Activated effector memory CD4-positive, alpha-beta T cell treated with Interleukin-2 at 50 U/mL for 16 hours (primary cell): ENCODE results near the gene SMIM10L2A.
"Not testable (repeated sequence)": the region's sequence is repeated elsewhere in the genome, so short reads cannot be mapped to it uniquely, and the experiment has no call there.

ENCODE experiments used
- DNase-seq: peaks from one replicate; pipeline ENCODE4 v3.0.0-alpha.2; 2020

SMIM10L2A gene

DNA sequence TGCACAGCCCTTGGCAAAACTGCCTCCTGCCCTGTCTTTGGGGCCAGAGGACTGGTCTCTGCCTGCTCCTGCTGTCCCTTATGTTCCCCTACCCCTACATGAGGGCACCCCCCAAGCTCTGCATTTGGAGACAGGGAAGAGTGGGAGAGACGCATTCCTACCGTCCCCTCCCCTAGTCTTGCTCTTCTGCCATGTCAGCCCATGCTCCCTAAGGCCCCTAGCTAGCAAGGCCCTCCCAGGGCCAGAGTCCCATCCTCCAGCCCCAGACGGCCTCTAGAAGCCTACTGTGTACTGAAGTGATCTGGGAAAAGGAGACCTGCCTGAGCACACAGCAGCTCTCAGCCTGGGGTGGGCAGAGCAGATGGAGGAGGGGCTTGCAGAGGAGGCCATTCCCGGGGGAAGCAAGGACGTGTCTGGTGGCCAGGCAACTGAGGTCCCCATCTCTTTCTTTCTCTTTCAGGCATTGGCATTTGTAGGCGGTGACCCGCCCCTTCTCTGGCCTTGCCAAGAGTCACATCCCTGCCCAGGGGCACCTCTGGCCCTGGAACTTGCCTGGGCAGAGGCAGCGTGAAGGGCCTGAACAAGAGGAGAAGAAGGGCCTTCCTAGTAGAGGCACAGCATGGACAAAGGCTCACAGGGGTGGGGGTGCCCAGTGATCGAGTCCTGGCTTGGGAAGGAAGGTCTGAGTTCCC, 1.6 kb downstream of the SMIM10L2A start:
- DNase-seq = not testable (repeated sequence)

DNA sequence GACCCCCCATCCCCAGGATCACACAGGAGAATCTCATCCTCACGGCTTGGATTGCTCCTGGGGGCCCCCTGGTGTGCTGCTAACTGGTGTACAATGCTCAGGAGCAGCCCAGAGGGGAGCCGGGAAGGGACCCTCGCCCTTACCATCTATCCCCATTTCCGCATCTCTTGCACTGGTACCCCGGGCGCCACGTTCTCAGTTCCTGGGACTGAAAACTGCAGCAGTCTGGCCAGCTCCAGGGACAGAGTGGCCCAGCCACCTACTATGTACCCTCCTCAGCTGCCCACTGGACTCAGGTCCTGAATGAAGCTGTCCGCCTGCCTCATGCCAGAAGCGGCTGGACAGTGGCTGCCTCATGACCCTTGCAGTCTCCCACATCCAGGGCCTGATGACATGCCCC, 2.7 kb downstream of the SMIM10L2A start:
- no peak for DNase-seq

- no peak for DNase-seq
Observed at GRCh38 chrX:135425026-135425965, 3.6 kb downstream of the SMIM10L2A start.

DNA sequence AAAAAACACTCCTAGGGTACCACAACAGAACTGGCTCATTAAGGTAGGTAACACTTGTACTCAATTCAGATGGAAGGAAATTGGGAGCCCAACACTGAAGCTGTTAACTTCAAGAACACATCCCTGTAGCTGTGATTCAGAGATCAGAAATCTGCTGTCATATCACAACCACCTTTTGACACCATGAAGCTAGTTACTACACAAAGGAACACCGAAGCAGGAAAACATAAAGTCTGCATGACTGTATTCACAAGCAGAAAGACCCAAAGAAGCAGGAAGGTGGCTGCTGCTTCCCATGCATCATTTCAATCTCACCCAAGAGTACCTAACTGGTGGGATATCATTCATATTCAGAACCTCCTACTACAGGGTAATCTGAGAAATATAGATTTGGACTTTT, 7.7 kb downstream of the SMIM10L2A start:
- no peak for DNase-seq

DNA sequence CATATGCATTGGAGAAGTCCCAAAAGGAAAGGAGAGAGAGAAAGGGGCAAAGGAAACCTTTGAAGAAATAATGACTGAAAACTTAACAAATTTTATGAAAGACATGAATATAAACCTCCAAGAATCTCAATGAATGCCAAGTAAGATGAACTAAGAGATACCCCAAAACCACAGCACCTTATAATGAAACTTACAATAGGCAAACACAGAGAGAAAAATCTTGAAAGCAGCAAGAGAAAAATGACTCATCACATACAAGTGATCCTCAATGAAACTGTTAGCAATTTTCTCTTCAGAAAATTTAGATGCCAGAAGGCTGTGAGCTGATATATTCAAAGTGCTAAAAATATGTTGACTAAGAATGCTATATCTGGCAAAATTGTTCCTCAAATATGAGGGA, 10.1 kb downstream of the SMIM10L2A start:
- DNase-seq = no peak

DNA sequence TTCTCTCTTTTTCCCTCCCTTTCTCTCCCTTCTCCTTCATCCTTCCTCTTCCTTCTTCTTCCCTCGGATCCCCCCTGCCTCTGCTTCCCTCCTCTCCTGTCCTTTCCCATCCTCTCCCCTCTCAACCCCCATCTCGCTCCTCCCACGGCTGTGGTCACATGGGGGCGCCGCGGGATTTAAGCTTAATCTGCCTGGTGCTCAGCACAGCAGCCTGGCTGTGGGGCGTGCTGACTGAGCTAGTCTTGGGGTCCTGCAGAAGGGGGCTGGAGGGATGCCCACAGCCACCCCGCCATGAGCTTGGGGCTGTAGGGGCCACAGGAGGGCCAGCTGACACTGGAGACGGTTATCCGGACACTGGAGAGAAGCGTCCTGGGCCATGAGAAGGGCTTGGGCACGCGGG, 10.7 kb downstream of the SMIM10L2A start:
- no peak for DNase-seq

GRCh38 chrX:135432881-135433521, 11.3 kb downstream of the SMIM10L2A start:
- DNase-seq = no peak

DNA sequence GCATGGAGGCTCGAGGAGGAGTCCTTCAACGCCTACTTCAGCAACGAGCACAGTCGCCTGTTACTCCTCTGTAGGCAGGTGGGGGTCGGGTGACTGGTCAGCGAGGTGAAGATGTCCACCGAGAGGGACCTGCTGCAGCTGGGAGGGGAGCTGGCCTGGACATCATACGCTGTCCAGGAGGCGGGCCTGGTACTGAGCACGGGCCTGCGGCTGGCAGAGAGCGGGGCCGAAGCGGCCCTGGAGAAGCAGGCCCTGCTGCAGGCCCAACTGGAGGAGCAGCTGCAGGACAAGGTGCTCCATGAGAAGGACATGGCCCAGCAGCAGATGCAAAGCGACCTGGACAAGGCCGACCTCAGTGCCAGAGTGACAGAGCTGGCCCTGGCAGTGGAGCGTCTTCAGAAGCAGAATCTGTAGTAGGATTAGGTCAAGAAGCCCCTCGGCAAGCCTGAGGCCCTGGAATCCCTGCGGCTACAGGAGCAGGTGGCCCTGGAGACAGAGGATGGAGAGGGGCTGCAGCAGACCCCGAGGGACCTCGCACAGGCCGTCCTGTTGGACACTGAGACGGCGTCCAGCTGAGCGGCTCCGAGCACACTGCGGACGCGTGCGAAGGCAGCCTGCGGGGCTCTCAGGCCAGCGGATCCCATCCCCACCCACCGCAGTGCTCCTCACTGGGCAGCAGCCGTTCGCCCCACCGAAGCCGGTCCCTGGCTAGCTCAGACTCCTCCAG, 11.9 kb downstream of the SMIM10L2A start:
- no peak for DNase-seq

- DNase-seq = no peak
Observed at GRCh38 chrX:135434258-135435138, 12.8 kb downstream of the SMIM10L2A start.

DNA sequence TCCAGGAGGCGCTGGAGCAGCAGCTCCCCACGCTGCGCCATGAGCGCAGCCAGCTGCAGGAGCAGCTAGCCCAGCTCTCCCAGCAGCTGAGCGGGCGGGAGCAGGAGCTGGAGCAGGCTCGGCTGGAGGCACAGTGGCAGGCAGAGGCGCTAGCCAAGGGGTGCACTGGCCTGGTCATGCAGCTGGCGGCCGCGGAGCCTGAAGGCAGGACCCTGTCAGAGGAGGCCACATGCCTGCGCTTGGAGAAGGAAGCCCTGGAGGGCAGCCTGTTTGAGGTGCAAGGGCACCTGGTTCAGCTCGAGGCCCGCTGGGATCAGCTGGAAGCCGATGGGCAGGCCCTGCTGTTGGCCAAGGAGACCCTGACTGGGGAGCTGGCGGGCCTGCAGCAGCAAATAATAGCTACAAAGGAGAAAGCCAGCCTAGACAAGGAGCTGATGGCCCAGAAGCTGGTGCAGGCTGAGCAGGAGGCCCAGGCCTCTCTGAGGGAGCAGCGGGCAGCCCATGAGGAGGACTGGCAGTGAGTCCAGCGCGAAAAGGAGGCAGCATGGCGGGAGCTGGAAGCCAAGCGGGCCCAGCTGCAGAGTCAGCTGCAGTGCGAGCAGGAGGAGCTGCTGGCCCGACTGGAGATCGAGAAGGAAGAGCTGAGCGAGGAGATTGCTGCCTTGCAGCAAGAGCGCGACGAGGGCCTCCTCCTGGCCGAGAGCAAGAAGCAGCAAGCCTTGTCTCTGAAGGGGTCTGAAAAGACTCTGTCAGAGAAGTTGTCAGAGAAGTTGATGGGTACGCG, 13.6 kb downstream of the SMIM10L2A start:
- DNase-seq = no peak

GRCh38 chrX:135435933-135436332, 14.2 kb downstream of the SMIM10L2A start:
- no peak for DNase-seq

DNA sequence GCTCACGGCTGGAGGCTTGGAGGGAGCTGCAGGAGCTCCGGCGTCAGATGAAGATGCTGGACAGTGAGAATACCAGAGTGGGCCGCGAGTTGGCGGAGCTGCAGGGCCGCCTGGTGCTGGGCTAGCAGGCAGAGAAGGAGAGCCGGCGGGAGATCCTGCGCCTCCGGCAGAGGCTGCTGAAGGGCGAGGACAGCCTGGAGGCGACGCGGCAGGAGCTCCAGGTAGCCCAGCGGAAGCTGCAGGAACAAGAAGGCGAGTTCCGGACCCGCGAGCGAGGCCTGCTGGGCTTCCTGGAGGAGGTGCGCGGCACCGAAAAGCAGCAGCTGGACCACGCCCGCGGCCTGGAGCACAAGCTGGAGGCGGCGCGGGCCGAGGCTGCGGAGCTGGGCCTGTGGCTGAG, 14.7 kb downstream of the SMIM10L2A start:
- no peak for DNase-seq

GRCh38 chrX:135436966-135437866, 15.5 kb downstream of the SMIM10L2A start:
- DNase-seq = no peak

DNA sequence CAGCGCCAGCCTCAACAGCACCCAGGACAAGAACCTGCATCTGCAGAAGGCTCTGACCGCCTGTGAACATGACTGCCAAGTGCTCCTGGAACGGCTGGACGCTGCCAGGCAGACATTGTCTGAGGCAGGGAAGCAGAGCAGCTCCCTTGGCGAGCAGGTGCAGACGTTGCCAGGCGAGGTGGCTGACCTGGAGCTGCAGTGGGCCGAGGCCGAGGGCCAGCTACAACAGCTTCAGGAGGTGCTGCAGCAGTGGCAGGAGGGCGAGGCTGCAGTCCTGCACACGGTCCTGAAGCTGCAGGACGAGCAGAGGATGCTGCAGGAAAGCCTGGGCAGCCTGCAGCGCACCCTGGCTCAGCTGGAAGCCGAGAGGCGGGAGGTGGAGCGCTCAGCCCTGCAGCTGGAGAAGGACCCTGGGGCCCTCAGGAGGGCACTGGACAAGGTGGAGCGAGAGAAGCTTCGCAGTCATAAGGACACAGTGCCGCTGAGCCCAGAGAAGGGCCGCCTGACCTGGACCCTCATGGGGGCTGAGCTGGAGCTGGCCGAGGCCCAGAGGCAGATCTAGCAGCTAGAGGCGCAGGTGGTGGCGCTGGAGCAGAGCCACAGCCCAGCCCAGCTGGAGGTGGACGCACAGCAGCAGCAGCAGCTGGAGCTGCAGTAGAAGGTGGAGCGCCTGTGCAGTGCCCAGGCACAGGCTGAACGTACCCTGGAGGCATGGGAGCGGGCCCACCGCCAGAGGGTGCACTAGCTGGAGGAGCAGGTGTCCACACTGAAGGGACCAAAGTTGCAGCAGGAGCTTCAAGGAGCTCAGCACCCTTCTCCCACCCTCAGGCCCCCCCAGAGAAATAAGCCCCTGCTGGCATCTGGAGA, 16.4 kb downstream of the SMIM10L2A start:
- DNase-seq = no peak

- DNase-seq = no peak
Observed at GRCh38 chrX:135438734-135439043, 16.9 kb downstream of the SMIM10L2A start.

GRCh38 chrX:135449637-135450550, 28.1 kb downstream of the SMIM10L2A start:
- no peak for DNase-seq

DNA sequence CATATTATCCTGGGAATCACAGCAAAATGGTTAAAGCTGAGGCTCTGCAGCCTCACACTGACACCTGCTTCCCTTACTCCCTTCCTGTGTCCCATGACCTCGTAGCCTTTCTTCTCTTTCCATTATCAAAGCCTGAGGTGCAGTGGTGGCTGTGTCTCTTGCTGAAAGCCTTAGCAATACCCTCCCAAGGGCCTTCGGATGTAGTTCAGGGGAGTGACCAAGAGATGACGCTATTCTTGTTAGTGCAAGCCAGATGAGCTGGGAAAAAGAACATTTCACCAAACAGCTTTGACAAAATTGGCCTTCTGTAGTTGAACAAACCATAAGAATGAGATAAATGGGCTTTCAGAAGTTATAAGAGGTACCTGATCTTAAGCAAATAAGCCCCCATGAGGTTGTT, 31.6 kb downstream of the SMIM10L2A start:
- DNase-seq = no peak

DNA sequence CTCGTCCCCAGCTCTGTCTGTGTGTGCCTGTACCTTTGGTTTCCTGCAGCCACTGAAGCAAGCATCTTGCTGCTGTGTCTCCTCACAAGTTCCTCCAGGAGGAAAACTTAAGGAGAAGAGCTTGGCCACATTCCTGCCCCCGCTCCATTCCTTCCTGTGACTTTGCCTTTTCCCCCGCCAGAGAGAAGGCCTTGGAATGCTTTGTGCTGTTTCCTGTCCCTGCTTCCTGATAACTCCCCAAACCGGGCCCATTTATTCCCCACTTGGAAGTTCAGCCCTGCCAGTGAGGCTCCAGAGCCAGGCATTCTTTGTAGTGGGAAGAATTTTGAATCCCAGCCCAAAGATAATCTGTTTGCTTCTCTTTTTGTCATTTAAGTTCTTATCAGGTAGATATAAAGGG, 33.1 kb downstream of the SMIM10L2A start:
- no peak for DNase-seq
